ENCODE measurements around the gene GAGE12D. TPM values are rescaled to one million over a fixed set of nuclear protein-coding genes. Genes with fewer than 3 reads are reported as not detected.
A peak's percentile ranks its signal among the peaks of the same experiment; 100 is the strongest.
"Not testable (repeated sequence)": the region's sequence is repeated elsewhere in the genome, so short reads cannot be mapped to it uniquely, and the experiment has no call there.

The GAGE12D gene
- total RNA-seq, result not detected

- not testable (repeated sequence) for DNase-seq (ENCODE audit: low spot score)
These were observed at the start of gene GAGE12D for GRCh38 chrX:49541433-49541832. TSS of gene GAGE12D (plus strand) at chrX:49541733. CDS start at chrX:49542888, 1,155 bp downstream.

DNA sequence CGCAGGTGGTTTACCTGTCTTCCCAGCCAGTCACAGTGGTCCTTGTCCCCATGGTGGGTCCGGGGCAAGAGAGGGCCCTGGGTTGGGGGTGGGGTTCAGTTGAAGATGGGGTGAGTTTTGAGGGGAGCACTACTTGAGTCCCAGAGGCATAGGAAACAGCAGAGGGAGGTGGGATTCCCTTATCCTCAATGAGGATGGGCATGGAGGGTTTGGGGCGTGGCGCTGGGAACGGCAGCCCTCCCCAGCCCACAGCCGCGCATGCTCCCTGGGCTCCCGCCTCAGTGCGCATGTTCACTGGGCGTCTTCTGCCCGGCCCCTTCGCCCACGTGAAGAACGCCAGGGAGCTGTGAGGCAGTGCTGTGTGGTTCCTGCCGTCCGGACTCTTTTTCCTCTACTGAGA is 9.7 kb upstream of the GAGE12D start, which contains the start of gene GAGE12C:
Gene GAGE12C, plus strand, starts transcription at position 301 of the 400 bp plus-strand sequence. CDS start 1,155 bp downstream, outside the sequence.
- not testable (repeated sequence) for DNase-seq (ENCODE audit: low spot score)

DNA sequence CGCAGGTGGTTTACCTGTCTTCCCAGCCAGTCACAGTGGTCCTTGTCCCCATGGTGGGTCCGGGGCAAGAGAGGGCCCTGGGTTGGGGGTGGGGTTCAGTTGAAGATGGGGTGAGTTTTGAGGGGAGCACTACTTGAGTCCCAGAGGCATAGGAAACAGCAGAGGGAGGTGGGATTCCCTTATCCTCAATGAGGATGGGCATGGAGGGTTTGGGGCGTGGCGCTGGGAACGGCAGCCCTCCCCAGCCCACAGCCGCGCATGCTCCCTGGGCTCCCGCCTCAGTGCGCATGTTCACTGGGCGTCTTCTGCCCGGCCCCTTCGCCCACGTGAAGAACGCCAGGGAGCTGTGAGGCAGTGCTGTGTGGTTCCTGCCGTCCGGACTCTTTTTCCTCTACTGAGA is 9.5 kb downstream of the GAGE12D start, which contains the start of gene GAGE12E:
Gene GAGE12E, plus strand, starts transcription at position 301 of the 400 bp plus-strand sequence. CDS start 1,155 bp downstream, outside the sequence.
- DNase-seq (ENCODE audit: low spot score), result not testable (repeated sequence)

GRCh38 chrX:49560542-49560941 is 19.0 kb downstream of the GAGE12D start, which contains the start of gene GAGE12F:
TSS of gene GAGE12F (plus strand) at chrX:49560842. CDS start at chrX:49561997, 1,155 bp downstream.
- DNase-seq (ENCODE audit: low spot score), result not testable (repeated sequence)

DNA sequence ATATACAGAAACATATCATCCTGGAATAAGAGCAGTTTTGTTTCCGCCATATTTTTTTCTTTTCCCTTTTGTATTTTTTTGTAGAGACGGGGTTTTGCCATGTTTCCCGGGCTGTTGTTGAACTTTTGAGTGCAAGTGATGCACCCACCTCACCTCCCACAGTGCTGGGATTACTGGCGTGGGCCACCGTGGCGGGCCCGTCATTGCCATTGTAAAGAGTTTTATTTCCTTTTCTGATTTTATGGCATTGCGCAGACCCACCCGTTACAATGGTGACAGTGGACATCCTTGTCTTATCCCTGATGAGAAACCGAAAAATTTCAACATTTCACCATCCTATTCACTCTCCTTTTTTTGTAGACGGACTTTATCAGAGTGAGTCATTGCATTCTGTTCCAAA is 27.2 kb downstream of the GAGE12D start:
- peak; percentile 10 for DNase-seq (ENCODE audit: low spot score)

- DNase-seq (ENCODE audit: low spot score), result peak; percentile 4
These were observed 27.6 kb downstream of the GAGE12D start for GRCh38 chrX:49569152-49569551.

DNA sequence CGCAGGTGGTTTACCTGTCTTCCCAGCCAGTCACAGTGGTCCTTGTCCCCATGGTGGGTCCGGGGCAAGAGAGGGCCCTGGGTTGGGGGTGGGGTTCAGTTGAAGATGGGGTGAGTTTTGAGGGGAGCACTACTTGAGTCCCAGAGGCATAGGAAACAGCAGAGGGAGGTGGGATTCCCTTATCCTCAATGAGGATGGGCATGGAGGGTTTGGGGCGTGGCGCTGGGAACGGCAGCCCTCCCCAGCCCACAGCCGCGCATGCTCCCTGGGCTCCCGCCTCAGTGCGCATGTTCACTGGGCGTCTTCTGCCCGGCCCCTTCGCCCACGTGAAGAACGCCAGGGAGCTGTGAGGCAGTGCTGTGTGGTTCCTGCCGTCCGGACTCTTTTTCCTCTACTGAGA is 28.6 kb downstream of the GAGE12D start, which contains the start of gene GAGE12G:
Gene GAGE12G, plus strand, starts transcription at position 301 of the 400 bp plus-strand sequence. CDS start 1,155 bp downstream, outside the sequence.
- not testable (repeated sequence) for DNase-seq (ENCODE audit: low spot score)

DNA sequence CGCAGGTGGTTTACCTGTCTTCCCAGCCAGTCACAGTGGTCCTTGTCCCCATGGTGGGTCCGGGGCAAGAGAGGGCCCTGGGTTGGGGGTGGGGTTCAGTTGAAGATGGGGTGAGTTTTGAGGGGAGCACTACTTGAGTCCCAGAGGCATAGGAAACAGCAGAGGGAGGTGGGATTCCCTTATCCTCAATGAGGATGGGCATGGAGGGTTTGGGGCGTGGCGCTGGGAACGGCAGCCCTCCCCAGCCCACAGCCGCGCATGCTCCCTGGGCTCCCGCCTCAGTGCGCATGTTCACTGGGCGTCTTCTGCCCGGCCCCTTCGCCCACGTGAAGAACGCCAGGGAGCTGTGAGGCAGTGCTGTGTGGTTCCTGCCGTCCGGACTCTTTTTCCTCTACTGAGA is 38.1 kb downstream of the GAGE12D start, which contains the start of gene GAGE12H:
Gene GAGE12H, plus strand, starts transcription at position 301 of the 400 bp plus-strand sequence. CDS start 1,155 bp downstream, outside the sequence.
- not testable (repeated sequence) for DNase-seq (ENCODE audit: low spot score)

GRCh38 chrX:49589196-49589595 is 47.7 kb downstream of the GAGE12D start, which contains the start of gene GAGE2A:
TSS of gene GAGE2A (plus strand) at chrX:49589496. CDS start at chrX:49590651, 1,155 bp downstream.
- DNase-seq (ENCODE audit: low spot score), result not testable (repeated sequence)

- DNase-seq (ENCODE audit: low spot score), result not testable (repeated sequence)
These were observed 48.4 kb downstream of the GAGE12D start for GRCh38 chrX:49589769-49590478.

- not testable (repeated sequence) for DNase-seq (ENCODE audit: low spot score)
These were observed 49.0 kb downstream of the GAGE12D start for GRCh38 chrX:49590488-49590887.

Other genes starting within 250 kb of the GAGE12D start
- not detected for gene GAGE10, start 238.1 kb upstream of the GAGE12D start, total RNA-seq
- gene GAGE12J, start 219.7 kb upstream of the GAGE12D start, total RNA-seq, result not detected
- gene GAGE13, start 210.2 kb upstream of the GAGE12D start, total RNA-seq, result 0.63 TPM
- not detected for gene GAGE12C, start 9.6 kb upstream of the GAGE12D start, total RNA-seq
- not detected for gene GAGE12E, start 9.6 kb downstream of the GAGE12D start, total RNA-seq
- 0.86 TPM for gene GAGE12F, start 19.1 kb downstream of the GAGE12D start, total RNA-seq
- gene GAGE12G, start 28.7 kb downstream of the GAGE12D start, total RNA-seq, result not detected
- not detected for gene GAGE12H, start 38.2 kb downstream of the GAGE12D start, total RNA-seq
- gene GAGE2A, start 47.8 kb downstream of the GAGE12D start, total RNA-seq, result not detected
- gene GAGE1, start 57.3 kb downstream of the GAGE12D start, total RNA-seq, result 0.49 TPM
- not detected for gene PAGE1, start 154.3 kb downstream of the GAGE12D start, total RNA-seq